ENCODE measurements around the gene BANF2.

BANF2 gene

DNA sequence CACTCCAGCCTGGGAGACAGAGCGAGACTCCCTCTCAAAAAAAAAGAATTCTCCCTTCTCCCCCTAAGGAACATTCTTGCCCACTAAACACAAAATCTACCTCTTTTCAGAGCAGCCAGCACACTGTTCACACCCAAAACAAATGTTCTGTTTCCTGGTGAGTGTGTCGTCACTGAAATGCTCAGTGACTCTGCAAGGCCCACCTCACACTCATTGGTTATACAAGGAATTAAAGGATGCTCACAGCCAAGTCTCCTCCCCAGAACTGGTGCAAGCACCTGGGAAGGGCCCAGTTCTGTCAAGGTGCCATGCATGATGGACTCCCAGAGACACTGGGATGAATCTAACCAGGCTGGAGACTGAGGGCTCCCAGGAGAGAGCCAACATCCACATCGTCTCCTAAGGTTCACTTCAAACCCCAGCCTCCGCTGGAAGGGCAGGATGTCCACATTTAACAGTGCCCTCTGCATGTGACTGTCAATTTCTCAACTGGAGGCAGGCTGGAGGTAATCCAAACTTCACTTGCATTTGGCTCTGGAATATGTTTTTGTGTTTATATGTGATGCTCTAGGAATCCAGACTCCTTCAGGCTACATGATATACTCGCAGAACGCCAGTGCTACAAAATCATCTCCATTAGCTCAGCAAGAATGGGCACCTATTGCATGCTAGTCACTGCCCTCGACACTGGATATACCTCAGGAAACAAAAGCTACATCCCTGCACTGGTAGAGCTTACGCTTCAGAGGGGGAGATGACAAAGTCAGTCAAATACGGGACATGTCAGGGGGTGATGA lies 24.8 kb upstream of the BANF2 start:
- TF ChIP-seq CTCF (IDR thresholded peaks at IDR 0.05): no peak
- no peak for TF ChIP-seq ZFX (IDR thresholded peaks at IDR 0.05; ENCODE audit: borderline replicate concordance)
- no peak overlapping the region for H3K27ac ChIP-seq

GRCh38 chr20:17675519-17676377 lies 24.0 kb upstream of the BANF2 start:
- H3K27ac ChIP-seq: no peak overlapping the region
- TF ChIP-seq ZFX (IDR thresholded peaks at IDR 0.05; ENCODE audit: borderline replicate concordance): no peak
- no peak for TF ChIP-seq CTCF (IDR thresholded peaks at IDR 0.05)

DNA sequence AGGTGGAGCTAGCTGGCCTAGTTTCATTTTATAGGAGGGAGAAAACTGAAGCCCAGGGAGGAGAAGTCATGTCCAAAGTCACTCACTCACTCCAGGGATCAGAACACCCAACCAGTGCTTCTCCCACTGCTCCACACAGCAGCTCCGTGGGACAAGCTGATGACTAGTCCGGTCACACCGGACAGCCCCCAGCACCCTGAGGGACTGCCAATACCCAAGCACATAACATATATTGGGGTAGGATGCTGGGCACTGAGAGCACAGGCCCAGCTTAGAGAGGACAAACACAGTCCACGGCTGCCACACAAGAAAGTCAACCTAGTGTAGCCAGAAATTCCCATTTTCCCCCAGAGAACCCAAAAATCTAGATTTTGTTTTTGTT lies 23.4 kb upstream of the BANF2 start:
- H3K27ac ChIP-seq: no peak overlapping the region
- TF ChIP-seq CTCF (IDR thresholded peaks at IDR 0.05) (no peak), ZFX (IDR thresholded peaks at IDR 0.05; ENCODE audit: borderline replicate concordance) (no peak)

- TF ChIP-seq ZFX (IDR thresholded peaks at IDR 0.05; ENCODE audit: borderline replicate concordance): no peak
- TF ChIP-seq CTCF (IDR thresholded peaks at IDR 0.05): no peak
- no peak overlapping the region for H3K27ac ChIP-seq
These were observed 22.8 kb upstream of the BANF2 start for GRCh38 chr20:17676942-17677341.

DNA sequence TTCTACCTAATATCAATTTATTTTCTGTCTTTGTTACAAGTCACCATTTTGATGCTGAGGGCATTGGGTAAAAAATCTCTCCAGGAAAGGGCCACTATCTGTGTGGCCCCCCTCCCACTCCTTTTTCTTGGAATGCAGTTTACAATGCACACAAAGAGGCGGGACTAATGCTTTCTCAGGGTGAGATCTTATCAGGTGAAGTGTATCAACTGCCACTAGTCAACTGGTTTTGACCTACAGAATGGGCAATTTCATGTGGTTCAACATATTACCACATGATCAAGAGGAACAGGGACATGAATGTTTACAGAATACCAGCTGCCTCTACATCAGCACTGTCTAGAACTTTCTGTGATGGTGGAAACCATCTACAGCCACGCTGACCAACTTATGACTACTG lies 21.5 kb upstream of the BANF2 start:
- TF ChIP-seq CTCF (IDR thresholded peaks at IDR 0.05) (no peak), ZFX (IDR thresholded peaks at IDR 0.05; ENCODE audit: borderline replicate concordance) (no peak)
- H3K27ac ChIP-seq: no peak overlapping the region

DNA sequence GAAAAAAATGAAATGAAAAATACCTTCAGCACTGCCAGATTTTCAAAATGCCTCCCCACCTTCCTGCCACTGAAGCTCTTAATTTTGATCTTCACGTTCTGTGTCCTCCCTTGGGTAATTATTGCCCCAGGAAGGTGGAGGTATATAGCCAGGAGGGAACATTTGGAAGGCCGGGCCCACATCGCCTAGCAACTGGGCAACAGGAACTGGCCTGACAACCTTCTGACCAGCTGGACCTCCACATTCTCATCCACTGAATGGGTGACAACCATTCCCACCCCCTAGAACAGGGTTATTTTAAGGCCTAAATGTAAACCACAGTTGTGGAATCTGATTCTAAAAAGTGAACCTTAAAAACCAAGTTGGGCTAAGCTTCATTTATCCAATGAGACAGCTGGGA lies 20.9 kb upstream of the BANF2 start:
- no peak for TF ChIP-seq ZFX (IDR thresholded peaks at IDR 0.05; ENCODE audit: borderline replicate concordance)
- TF ChIP-seq CTCF (IDR thresholded peaks at IDR 0.05): no peak
- no peak overlapping the region for H3K27ac ChIP-seq

Measured in 22Rv1 (cell line).